Measurements from ENCODE around the gene HCFC1R1. TPM values are rescaled to one million over a fixed set of nuclear protein-coding genes. Genes with fewer than 3 reads are reported as not detected.

The HCFC1R1 gene
- total RNA-seq, 1 experiment from 2014 or later: 76.0 TPM

DNA sequence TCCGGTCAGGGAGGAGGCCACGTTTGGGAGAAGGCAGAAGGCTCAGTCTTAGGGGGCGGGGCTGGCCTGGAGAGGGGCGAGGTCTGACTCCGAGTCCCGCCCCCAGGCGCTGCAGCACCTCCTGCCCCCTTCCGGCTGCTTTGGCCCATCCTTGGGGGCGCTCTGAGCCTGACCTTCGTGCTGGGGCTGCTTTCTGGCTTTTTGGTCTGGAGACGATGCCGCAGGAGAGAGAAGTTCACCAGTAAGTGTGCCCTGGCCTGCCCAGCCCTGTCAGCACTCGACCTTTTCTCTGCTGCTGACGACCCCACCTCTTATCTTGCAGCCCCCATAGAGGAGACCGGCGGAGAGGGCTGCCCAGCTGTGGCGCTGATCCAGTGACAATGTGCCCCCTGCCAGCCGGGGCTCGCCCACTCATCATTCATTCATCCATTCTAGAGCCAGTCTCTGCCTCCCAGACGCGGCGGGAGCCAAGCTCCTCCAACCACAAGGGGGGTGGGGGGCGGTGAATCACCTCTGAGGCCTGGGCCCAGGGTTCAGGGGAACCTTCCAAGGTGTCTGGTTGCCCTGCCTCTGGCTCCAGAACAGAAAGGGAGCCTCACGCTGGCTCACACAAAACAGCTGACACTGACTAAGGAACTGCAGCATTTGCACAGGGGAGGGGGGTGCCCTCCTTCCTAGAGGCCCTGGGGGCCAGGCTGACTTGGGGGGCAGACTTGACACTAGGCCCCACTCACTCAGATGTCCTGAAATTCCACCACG is 2.1 kb downstream of the HCFC1R1 start (continued):
- TF ChIP-seq TP53 (CRISPR knock-in tag; IDR thresholded peaks at IDR 0.05): 0 out of 2 replicates have a peak, but pooled peaks have one; percentile 1
- no peak for TF ChIP-seq ATF1 (CRISPR knock-in tag; IDR thresholded peaks at IDR 0.05)
- peak; percentile 52; the same call in 1 of the 2 replicates for TF ChIP-seq KAT7 (CRISPR knock-in tag; IDR thresholded peaks at IDR 0.05; ENCODE audit: borderline replicate concordance)
- TF ChIP-seq, protein P1, sequence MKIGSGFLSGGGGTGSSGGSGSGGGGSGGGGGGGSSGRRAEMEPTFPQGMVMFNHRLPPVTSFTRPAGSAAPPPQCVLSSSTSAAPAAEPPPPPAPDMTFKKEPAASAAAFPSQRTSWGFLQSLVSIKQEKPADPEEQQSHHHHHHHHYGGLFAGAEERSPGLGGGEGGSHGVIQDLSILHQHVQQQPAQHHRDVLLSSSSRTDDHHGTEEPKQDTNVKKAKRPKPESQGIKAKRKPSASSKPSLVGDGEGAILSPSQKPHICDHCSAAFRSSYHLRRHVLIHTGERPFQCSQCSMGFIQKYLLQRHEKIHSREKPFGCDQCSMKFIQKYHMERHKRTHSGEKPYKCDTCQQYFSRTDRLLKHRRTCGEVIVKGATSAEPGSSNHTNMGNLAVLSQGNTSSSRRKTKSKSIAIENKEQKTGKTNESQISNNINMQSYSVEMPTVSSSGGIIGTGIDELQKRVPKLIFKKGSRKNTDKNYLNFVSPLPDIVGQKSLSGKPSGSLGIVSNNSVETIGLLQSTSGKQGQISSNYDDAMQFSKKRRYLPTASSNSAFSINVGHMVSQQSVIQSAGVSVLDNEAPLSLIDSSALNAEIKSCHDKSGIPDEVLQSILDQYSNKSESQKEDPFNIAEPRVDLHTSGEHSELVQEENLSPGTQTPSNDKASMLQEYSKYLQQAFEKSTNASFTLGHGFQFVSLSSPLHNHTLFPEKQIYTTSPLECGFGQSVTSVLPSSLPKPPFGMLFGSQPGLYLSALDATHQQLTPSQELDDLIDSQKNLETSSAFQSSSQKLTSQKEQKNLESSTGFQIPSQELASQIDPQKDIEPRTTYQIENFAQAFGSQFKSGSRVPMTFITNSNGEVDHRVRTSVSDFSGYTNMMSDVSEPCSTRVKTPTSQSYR (CRISPR knock-in tag; IDR thresholded peaks at IDR 0.05): peak; percentile 5; the same call in 1 of the 2 replicates
- peak; percentile 75; the same call in 1 of the 2 replicates for TF ChIP-seq NFATC4 (CRISPR knock-in tag; IDR thresholded peaks at IDR 0.05)

DNA sequence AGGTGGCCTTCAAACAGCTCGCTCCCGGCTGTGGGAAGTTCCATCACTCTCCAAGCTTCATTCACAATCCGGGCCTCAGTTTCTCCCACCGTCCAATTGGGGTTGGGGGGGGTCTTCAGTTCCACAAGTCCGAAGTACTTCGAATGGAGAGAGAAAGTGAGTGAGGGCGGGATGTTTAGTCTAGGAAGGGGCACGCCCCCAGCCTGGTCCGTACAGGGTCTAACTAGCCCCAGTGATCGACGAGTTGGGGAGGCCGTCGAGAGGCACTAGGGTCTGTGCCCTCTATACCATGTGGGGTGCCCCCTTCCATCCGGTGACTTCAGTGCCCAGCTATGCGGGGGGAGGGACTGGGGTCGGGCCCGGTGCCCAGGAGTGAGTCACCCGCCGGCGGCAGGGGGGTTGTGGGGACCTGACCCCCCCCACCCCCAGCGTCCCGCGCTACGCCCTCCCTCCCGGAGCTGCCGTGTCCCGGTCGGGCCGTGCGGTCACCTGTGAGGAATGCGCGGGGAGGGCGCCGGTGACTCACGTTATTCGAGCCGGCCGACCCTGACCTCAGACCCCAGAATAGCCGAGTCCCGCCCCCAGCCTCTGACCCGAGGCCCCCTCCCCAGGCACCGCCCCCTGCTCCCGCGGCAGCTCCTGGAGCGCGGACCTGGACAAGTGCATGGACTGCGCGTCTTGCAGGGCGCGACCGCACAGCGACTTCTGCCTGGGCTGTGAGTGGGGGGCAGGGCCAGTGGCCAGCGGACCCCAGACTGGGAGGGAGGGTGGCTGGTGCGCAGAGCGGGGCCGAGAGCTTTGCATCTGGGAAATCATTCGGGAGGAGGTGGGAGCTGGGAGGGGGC is 2.9 kb downstream of the HCFC1R1 start:
- Mint-ChIP-seq H3K4me3 (peak overlapping the region; percentile 86), H3K27me3 (ENCODE audit: low read depth) (peaks cover 2% of the 10 kb centered on the region; the same call in 1 of the 2 replicates), H3K27ac (peak overlapping the region; percentile 99), H3K4me1 (peaks cover 49% of the 10 kb centered on the region), H3K9me3 (no peaks in the 10 kb centered on the region), H3K36me3 (peaks cover 14% of the 10 kb centered on the region)
- DNase-seq (ENCODE audit: low spot score) (peak; percentile 85), ATAC-seq (peak; percentile 4)
- ChIA-PET POLR2A (interaction anchor here (0.6 to 17.1 kb wide), 15 partner anchors 9 to 149 kb away, joined by 3 to 502 read pairs (median 5); partner anchors contain the start of genes CLDN9 and ZSCAN10), CTCF (interaction anchor here (0.6 to 8.6 kb wide), 26 partner anchors 11 to 1339 kb away, joined by 3 to 360 read pairs (median 4); partner anchors contain the start of genes CLDN9, FLYWCH1, KREMEN2 and ZSCAN10)
- TF ChIP-seq, protein P2, sequence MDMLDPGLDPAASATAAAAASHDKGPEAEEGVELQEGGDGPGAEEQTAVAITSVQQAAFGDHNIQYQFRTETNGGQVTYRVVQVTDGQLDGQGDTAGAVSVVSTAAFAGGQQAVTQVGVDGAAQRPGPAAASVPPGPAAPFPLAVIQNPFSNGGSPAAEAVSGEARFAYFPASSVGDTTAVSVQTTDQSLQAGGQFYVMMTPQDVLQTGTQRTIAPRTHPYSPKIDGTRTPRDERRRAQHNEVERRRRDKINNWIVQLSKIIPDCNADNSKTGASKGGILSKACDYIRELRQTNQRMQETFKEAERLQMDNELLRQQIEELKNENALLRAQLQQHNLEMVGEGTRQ (CRISPR knock-in tag; IDR thresholded peaks at IDR 0.05): no peak
- TF ChIP-seq NFE2L1 (CRISPR knock-in tag; IDR thresholded peaks at IDR 0.05) (no peak), ZNF671 (CRISPR knock-in tag; IDR thresholded peaks at IDR 0.05) (peak; percentile 80; the same call in 1 of the 2 replicates), ZBTB21 (CRISPR knock-in tag; IDR thresholded peaks at IDR 0.05; ENCODE audit: borderline replicate concordance) (no peak), MYBL2 (CRISPR knock-in tag; IDR thresholded peaks at IDR 0.05) (peak; percentile 14; the same call in 1 of the 2 replicates), GTF2I (CRISPR knock-in tag; conservative IDR thresholded peaks at IDR 0.05) (no peak), EMX1 (CRISPR knock-in tag; IDR thresholded peaks at IDR 0.05) (no peak), ZNF138 (CRISPR knock-in tag; conservative IDR thresholded peaks at IDR 0.05) (no peak), ZNF219 (CRISPR knock-in tag; IDR thresholded peaks at IDR 0.05; ENCODE audit: borderline replicate concordance) (no peak), NR2C2 (CRISPR knock-in tag; IDR thresholded peaks at IDR 0.05) (no peak), GABPB1 (CRISPR knock-in tag; IDR thresholded peaks at IDR 0.05) (no peak), OVOL2 (CRISPR knock-in tag; IDR thresholded peaks at IDR 0.05; ENCODE audit: borderline replicate concordance) (no peak)
- TF ChIP-seq, protein P3, sequence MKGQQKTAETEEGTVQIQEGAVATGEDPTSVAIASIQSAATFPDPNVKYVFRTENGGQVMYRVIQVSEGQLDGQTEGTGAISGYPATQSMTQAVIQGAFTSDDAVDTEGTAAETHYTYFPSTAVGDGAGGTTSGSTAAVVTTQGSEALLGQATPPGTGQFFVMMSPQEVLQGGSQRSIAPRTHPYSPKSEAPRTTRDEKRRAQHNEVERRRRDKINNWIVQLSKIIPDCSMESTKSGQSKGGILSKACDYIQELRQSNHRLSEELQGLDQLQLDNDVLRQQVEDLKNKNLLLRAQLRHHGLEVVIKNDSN (CRISPR knock-in tag; IDR thresholded peaks at IDR 0.05): 0 out of 2 replicates have a peak, but pooled peaks have one; percentile 5
- TF ChIP-seq, protein P4, sequence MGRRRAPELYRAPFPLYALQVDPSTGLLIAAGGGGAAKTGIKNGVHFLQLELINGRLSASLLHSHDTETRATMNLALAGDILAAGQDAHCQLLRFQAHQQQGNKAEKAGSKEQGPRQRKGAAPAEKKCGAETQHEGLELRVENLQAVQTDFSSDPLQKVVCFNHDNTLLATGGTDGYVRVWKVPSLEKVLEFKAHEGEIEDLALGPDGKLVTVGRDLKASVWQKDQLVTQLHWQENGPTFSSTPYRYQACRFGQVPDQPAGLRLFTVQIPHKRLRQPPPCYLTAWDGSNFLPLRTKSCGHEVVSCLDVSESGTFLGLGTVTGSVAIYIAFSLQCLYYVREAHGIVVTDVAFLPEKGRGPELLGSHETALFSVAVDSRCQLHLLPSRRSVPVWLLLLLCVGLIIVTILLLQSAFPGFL (CRISPR knock-in tag; IDR thresholded peaks at IDR 0.05; ENCODE audit: borderline replicate concordance): no peak
- TF ChIP-seq, protein P5, sequence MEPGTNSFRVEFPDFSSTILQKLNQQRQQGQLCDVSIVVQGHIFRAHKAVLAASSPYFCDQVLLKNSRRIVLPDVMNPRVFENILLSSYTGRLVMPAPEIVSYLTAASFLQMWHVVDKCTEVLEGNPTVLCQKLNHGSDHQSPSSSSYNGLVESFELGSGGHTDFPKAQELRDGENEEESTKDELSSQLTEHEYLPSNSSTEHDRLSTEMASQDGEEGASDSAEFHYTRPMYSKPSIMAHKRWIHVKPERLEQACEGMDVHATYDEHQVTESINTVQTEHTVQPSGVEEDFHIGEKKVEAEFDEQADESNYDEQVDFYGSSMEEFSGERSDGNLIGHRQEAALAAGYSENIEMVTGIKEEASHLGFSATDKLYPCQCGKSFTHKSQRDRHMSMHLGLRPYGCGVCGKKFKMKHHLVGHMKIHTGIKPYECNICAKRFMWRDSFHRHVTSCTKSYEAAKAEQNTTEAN (CRISPR knock-in tag; IDR thresholded peaks at IDR 0.05): 0 out of 2 replicates have a peak, but pooled peaks have one; percentile 58
- TF ChIP-seq, protein P6, sequence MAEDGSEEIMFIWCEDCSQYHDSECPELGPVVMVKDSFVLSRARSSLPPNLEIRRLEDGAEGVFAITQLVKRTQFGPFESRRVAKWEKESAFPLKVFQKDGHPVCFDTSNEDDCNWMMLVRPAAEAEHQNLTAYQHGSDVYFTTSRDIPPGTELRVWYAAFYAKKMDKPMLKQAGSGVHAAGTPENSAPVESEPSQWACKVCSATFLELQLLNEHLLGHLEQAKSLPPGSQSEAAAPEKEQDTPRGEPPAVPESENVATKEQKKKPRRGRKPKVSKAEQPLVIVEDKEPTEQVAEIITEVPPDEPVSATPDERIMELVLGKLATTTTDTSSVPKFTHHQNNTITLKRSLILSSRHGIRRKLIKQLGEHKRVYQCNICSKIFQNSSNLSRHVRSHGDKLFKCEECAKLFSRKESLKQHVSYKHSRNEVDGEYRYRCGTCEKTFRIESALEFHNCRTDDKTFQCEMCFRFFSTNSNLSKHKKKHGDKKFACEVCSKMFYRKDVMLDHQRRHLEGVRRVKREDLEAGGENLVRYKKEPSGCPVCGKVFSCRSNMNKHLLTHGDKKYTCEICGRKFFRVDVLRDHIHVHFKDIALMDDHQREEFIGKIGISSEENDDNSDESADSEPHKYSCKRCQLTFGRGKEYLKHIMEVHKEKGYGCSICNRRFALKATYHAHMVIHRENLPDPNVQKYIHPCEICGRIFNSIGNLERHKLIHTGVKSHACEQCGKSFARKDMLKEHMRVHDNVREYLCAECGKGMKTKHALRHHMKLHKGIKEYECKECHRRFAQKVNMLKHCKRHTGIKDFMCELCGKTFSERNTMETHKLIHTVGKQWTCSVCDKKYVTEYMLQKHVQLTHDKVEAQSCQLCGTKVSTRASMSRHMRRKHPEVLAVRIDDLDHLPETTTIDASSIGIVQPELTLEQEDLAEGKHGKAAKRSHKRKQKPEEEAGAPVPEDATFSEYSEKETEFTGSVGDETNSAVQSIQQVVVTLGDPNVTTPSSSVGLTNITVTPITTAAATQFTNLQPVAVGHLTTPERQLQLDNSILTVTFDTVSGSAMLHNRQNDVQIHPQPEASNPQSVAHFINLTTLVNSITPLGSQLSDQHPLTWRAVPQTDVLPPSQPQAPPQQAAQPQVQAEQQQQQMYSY (CRISPR knock-in tag; IDR thresholded peaks at IDR 0.05): peak; percentile 88
- TF ChIP-seq, protein P7, sequence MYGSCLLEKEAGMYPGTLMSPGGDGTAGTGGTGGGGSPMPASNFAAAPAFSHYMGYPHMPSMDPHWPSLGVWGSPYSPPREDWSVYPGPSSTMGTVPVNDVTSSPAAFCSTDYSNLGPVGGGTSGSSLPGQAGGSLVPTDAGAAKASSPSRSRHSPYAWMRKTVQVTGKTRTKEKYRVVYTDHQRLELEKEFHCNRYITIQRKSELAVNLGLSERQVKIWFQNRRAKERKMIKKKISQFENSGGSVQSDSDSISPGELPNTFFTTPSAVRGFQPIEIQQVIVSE (CRISPR knock-in tag; IDR thresholded peaks at IDR 0.05; ENCODE audit: borderline replicate concordance): no peak
